ENCODE measurements around the gene BTBD17. TPM values are rescaled to one million over a fixed set of nuclear protein-coding genes. Genes with fewer than 3 reads are reported as not detected.

BTBD17 gene
- total and polyA plus RNA-seq, 2 experiments from 2014 or later: 1.9 to 5.0 TPM

DNA sequence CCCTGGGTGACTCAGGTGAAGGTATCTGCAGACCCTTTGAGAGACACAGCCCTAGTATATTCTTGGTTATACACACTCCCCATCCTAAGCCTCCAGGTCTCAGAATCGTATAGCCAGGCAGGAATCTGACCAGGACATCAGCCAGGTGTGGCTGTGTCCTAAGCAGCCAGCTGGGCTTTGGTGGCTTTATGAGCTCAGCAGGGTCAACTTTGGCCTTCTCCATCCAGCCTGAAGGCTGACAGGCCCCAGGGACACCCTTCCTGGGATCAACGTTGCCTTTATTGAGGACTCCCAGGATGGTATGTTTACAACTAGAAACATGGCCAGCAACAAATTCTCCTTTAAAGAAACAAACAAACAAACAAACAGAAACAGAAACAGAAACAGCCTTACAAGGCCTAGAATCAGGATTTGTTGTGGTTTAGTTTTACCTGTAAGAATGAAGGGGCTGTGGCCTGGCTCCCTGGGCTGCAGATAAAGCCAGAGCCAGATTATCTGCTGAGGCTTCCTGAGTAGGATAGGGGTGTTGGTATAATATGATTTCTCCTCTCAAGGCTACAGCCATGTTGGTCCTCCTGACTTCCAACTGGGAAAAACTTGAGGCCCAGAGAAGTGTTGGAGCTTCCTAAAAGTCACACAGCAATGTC, 27.2 kb downstream of the BTBD17 start:
- Histone ChIP-seq H3K36me3 (ENCODE audit: insufficient read depth) (no peaks in the 10 kb centered on the region), H3K27me3 (ENCODE audit: insufficient read depth) (no peaks in the 10 kb centered on the region), H3K79me2 (replicated peaks; ENCODE audit: insufficient read depth) (no peaks in the 10 kb centered on the region), H3K4me3 (no peak overlapping the region), H3K4me1 (ENCODE audit: insufficient read depth) (no peaks in the 10 kb centered on the region; the same call in 1 of the 2 replicates), H3K9me2 (ENCODE audit: insufficient read depth) (no peaks in the 10 kb centered on the region), H2AFZ (no peak overlapping the region), H3F3A (replicated peaks; ENCODE audit: low read depth) (no peaks in the 10 kb centered on the region), H4K20me1 (replicated peaks; ENCODE audit: insufficient read depth) (no peaks in the 10 kb centered on the region), H3K4me2 (no peak overlapping the region), H3K27ac (ENCODE audit: low read depth) (no peak overlapping the region)
- H3K27me3 Mint-ChIP-seq (ENCODE audit: insufficient read depth, low read depth, poor library complexity): peaks cover 6% of the 10 kb centered on the region
- H3K36me3 Mint-ChIP-seq (ENCODE audit: low read depth): no peaks in the 10 kb centered on the region; the same call in 2 of the 3 replicates
- peaks cover 20% of the 10 kb centered on the region for H3K4me1 Mint-ChIP-seq
- ATAC-seq: no peak
- H3K9me3 Mint-ChIP-seq: no peaks in the 10 kb centered on the region; the same call in 2 of the 3 replicates
- no peak overlapping the region for H3K27ac Mint-ChIP-seq
- H3K4me3 Mint-ChIP-seq: no peak overlapping the region
- no peak for DNase-seq (ENCODE audit: low spot score)
- TF ChIP-seq NANOG (IDR thresholded peaks at IDR 0.05; ENCODE audit: borderline replicate concordance) (no peak), EZH2phosphoT487 (IDR thresholded peaks at IDR 0.05; ENCODE audit: unreplicated experiment) (no peak), ZNF331 (CRISPR knock-in tag; IDR thresholded peaks at IDR 0.05; ENCODE audit: low read depth) (no peak), POLR2AphosphoS5 (IDR thresholded peaks at IDR 0.05; ENCODE audit: low read depth) (no peak), STAT1 (IDR thresholded peaks at IDR 0.05; ENCODE audit: unreplicated experiment) (no peak), ZNF114 (CRISPR knock-in tag; IDR thresholded peaks at IDR 0.05) (no peak), JUNB (IDR thresholded peaks at IDR 0.05; ENCODE audit: unreplicated experiment) (no peak)
- TF ChIP-seq, protein P1, sequence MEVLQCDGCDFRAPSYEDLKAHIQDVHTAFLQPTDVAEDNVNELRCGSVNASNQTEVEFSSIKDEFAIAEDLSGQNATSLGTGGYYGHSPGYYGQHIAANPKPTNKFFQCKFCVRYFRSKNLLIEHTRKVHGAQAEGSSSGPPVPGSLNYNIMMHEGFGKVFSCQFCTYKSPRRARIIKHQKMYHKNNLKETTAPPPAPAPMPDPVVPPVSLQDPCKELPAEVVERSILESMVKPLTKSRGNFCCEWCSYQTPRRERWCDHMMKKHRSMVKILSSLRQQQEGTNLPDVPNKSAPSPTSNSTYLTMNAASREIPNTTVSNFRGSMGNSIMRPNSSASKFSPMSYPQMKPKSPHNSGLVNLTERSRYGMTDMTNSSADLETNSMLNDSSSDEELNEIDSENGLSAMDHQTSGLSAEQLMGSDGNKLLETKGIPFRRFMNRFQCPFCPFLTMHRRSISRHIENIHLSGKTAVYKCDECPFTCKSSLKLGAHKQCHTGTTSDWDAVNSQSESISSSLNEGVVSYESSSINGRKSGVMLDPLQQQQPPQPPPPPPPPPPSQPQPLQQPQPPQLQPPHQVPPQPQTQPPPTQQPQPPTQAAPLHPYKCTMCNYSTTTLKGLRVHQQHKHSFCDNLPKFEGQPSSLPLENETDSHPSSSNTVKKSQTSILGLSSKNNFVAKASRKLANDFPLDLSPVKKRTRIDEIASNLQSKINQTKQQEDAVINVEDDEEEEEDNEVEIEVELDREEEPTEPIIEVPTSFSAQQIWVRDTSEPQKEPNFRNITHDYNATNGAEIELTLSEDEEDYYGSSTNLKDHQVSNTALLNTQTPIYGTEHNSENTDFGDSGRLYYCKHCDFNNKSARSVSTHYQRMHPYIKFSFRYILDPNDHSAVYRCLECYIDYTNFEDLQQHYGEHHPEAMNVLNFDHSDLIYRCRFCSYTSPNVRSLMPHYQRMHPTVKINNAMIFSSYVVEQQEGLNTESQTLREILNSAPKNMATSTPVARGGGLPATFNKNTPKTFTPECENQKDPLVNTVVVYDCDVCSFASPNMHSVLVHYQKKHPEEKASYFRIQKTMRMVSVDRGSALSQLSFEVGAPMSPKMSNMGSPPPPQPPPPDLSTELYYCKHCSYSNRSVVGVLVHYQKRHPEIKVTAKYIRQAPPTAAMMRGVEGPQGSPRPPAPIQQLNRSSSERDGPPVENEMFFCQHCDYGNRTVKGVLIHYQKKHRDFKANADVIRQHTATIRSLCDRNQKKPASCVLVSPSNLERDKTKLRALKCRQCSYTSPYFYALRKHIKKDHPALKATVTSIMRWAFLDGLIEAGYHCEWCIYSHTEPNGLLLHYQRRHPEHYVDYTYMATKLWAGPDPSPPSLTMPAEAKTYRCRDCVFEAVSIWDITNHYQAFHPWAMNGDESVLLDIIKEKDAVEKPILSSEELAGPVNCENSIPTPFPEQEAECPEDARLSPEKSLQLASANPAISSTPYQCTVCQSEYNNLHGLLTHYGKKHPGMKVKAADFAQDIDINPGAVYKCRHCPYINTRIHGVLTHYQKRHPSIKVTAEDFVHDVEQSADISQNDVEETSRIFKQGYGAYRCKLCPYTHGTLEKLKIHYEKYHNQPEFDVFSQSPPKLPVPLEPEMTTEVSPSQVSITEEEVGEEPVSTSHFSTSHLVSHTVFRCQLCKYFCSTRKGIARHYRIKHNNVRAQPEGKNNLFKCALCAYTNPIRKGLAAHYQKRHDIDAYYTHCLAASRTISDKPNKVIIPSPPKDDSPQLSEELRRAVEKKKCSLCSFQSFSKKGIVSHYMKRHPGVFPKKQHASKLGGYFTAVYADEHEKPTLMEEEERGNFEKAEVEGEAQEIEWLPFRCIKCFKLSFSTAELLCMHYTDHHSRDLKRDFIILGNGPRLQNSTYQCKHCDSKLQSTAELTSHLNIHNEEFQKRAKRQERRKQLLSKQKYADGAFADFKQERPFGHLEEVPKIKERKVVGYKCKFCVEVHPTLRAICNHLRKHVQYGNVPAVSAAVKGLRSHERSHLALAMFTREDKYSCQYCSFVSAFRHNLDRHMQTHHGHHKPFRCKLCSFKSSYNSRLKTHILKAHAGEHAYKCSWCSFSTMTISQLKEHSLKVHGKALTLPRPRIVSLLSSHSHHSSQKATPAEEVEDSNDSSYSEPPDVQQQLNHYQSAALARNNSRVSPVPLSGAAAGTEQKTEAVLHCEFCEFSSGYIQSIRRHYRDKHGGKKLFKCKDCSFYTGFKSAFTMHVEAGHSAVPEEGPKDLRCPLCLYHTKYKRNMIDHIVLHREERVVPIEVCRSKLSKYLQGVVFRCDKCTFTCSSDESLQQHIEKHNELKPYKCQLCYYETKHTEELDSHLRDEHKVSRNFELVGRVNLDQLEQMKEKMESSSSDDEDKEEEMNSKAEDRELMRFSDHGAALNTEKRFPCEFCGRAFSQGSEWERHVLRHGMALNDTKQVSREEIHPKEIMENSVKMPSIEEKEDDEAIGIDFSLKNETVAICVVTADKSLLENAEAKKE (CRISPR knock-in tag; IDR thresholded peaks at IDR 0.05): no peak
- TF ChIP-seq, protein P2, sequence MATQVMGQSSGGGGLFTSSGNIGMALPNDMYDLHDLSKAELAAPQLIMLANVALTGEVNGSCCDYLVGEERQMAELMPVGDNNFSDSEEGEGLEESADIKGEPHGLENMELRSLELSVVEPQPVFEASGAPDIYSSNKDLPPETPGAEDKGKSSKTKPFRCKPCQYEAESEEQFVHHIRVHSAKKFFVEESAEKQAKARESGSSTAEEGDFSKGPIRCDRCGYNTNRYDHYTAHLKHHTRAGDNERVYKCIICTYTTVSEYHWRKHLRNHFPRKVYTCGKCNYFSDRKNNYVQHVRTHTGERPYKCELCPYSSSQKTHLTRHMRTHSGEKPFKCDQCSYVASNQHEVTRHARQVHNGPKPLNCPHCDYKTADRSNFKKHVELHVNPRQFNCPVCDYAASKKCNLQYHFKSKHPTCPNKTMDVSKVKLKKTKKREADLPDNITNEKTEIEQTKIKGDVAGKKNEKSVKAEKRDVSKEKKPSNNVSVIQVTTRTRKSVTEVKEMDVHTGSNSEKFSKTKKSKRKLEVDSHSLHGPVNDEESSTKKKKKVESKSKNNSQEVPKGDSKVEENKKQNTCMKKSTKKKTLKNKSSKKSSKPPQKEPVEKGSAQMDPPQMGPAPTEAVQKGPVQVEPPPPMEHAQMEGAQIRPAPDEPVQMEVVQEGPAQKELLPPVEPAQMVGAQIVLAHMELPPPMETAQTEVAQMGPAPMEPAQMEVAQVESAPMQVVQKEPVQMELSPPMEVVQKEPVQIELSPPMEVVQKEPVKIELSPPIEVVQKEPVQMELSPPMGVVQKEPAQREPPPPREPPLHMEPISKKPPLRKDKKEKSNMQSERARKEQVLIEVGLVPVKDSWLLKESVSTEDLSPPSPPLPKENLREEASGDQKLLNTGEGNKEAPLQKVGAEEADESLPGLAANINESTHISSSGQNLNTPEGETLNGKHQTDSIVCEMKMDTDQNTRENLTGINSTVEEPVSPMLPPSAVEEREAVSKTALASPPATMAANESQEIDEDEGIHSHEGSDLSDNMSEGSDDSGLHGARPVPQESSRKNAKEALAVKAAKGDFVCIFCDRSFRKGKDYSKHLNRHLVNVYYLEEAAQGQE (IDR thresholded peaks at IDR 0.05; ENCODE audit: unreplicated experiment): no peak
- TF ChIP-seq, protein P3, sequence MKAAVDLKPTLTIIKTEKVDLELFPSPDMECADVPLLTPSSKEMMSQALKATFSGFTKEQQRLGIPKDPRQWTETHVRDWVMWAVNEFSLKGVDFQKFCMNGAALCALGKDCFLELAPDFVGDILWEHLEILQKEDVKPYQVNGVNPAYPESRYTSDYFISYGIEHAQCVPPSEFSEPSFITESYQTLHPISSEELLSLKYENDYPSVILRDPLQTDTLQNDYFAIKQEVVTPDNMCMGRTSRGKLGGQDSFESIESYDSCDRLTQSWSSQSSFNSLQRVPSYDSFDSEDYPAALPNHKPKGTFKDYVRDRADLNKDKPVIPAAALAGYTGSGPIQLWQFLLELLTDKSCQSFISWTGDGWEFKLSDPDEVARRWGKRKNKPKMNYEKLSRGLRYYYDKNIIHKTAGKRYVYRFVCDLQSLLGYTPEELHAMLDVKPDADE (IDR thresholded peaks at IDR 0.05): no peak
- TF ChIP-seq, protein P4, sequence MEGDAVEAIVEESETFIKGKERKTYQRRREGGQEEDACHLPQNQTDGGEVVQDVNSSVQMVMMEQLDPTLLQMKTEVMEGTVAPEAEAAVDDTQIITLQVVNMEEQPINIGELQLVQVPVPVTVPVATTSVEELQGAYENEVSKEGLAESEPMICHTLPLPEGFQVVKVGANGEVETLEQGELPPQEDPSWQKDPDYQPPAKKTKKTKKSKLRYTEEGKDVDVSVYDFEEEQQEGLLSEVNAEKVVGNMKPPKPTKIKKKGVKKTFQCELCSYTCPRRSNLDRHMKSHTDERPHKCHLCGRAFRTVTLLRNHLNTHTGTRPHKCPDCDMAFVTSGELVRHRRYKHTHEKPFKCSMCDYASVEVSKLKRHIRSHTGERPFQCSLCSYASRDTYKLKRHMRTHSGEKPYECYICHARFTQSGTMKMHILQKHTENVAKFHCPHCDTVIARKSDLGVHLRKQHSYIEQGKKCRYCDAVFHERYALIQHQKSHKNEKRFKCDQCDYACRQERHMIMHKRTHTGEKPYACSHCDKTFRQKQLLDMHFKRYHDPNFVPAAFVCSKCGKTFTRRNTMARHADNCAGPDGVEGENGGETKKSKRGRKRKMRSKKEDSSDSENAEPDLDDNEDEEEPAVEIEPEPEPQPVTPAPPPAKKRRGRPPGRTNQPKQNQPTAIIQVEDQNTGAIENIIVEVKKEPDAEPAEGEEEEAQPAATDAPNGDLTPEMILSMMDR (conservative IDR thresholded peaks at IDR 0.05; ENCODE audit: low read depth in 2 of 2): no peak

Measured in GM23338 (cell line).